ENCODE measurements around the gene CCDC93.

DNA sequence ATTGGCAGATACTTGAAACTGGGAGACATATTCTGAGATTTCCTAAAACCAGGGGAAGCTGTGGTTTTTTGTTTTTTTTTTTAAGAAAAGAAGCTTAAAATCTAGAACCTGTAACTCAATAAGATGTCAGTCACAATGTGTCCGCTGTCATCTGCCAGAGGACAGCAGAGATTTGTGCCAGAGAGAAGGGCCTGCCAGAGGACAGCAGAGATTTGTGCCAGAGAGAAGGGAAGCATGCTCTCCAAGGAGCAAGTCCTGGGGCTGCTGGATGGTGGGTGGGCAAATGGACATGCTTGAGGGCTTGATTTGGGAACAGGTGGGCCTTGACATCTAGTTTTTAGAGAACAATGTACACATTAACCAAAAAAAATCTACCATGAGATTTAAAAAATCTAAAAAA, 77.9 kb downstream of the CCDC93 start:
- TF ChIP-seq SMC3 (conservative IDR thresholded peaks at IDR 0.05; ENCODE audit: poor library complexity) (no peak), EP300 (conservative IDR thresholded peaks at IDR 0.05; ENCODE audit: poor library complexity, severe bottlenecking) (no peak), EZH2 (IDR thresholded peaks at IDR 0.05; ENCODE audit: borderline replicate concordance, insufficient read depth, low read length, poor library complexity, severe bottlenecking) (no peak), RAD21 (conservative IDR thresholded peaks at IDR 0.05) (no peak), MXI1 (conservative IDR thresholded peaks at IDR 0.05; ENCODE audit: poor library complexity, severe bottlenecking) (no peak), POLR2AphosphoS5 (IDR thresholded peaks at IDR 0.05) (no peak), TAF1 (IDR thresholded peaks at IDR 0.05; ENCODE audit: low read depth) (no peak)
- TF ChIP-seq, protein P1, sequence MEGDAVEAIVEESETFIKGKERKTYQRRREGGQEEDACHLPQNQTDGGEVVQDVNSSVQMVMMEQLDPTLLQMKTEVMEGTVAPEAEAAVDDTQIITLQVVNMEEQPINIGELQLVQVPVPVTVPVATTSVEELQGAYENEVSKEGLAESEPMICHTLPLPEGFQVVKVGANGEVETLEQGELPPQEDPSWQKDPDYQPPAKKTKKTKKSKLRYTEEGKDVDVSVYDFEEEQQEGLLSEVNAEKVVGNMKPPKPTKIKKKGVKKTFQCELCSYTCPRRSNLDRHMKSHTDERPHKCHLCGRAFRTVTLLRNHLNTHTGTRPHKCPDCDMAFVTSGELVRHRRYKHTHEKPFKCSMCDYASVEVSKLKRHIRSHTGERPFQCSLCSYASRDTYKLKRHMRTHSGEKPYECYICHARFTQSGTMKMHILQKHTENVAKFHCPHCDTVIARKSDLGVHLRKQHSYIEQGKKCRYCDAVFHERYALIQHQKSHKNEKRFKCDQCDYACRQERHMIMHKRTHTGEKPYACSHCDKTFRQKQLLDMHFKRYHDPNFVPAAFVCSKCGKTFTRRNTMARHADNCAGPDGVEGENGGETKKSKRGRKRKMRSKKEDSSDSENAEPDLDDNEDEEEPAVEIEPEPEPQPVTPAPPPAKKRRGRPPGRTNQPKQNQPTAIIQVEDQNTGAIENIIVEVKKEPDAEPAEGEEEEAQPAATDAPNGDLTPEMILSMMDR (IDR thresholded peaks at IDR 0.05; ENCODE audit: poor library complexity, severe bottlenecking): no peak
- TF ChIP-seq, protein P2, sequence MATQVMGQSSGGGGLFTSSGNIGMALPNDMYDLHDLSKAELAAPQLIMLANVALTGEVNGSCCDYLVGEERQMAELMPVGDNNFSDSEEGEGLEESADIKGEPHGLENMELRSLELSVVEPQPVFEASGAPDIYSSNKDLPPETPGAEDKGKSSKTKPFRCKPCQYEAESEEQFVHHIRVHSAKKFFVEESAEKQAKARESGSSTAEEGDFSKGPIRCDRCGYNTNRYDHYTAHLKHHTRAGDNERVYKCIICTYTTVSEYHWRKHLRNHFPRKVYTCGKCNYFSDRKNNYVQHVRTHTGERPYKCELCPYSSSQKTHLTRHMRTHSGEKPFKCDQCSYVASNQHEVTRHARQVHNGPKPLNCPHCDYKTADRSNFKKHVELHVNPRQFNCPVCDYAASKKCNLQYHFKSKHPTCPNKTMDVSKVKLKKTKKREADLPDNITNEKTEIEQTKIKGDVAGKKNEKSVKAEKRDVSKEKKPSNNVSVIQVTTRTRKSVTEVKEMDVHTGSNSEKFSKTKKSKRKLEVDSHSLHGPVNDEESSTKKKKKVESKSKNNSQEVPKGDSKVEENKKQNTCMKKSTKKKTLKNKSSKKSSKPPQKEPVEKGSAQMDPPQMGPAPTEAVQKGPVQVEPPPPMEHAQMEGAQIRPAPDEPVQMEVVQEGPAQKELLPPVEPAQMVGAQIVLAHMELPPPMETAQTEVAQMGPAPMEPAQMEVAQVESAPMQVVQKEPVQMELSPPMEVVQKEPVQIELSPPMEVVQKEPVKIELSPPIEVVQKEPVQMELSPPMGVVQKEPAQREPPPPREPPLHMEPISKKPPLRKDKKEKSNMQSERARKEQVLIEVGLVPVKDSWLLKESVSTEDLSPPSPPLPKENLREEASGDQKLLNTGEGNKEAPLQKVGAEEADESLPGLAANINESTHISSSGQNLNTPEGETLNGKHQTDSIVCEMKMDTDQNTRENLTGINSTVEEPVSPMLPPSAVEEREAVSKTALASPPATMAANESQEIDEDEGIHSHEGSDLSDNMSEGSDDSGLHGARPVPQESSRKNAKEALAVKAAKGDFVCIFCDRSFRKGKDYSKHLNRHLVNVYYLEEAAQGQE (IDR thresholded peaks at IDR 0.05; ENCODE audit: borderline replicate concordance): no peak

Measured in neural cell (in vitro differentiated cells).